Aorta (tissue), 5 donors: Measurements from ENCODE around the gene BCORL1. TPM values are rescaled to one million over a fixed set of nuclear protein-coding genes. Genes with fewer than 3 reads are reported as not detected.

Source experiments
- ATAC-seq: fragments of 200-7000 bp; cut with Tn5 transposase; one replicate; pipeline ENCODE4 v1.9.1; 2022; ENCODE audit warnings: moderate library complexity; ENCODE audit not compliant: low FRiP score
- DNase-seq, 2 donors: peaks; one replicate each; pipeline ENCODE4 v3.0.0-alpha.2; 2020
- H3K27ac ChIP-seq, 2 donors: one replicate each; pipeline ENCODE4 v1.5.1; 2013; ENCODE audit warnings: low read length in 2 of 2, mild to moderate bottlenecking in 2 of 2, moderate library complexity in 2 of 2, control low read depth in 1 of 2, inconsistent platforms in 1 of 2, low read depth in 1 of 2
- H3K27me3 ChIP-seq, 2 donors: one replicate each; pipeline ENCODE4 v1.6.1; 2013; ENCODE audit warnings: control low read depth in 1 of 2, low read length in 1 of 2, mild to moderate bottlenecking in 1 of 2, moderate library complexity in 1 of 2; ENCODE audit not compliant: insufficient read depth in 2 of 2, control insufficient read depth in 1 of 2
- H3K36me3 ChIP-seq, 2 donors: one replicate each; pipeline ENCODE4 v1.6.1; 2013; ENCODE audit warnings: control low read depth in 1 of 2, low read length in 1 of 2, mild to moderate bottlenecking in 1 of 2; ENCODE audit not compliant: insufficient read depth in 2 of 2, control insufficient read depth in 1 of 2
- H3K4me1 ChIP-seq, 2 donors: one replicate each; pipeline ENCODE4 v1.6.1; 2013; ENCODE audit warnings: low read length in 2 of 2, control low read depth in 1 of 2, mild to moderate bottlenecking in 1 of 2, moderate library complexity in 1 of 2; ENCODE audit not compliant: insufficient read depth in 2 of 2, control insufficient read depth in 1 of 2
- H3K4me3 ChIP-seq, 2 donors: one replicate each; pipeline ENCODE4 v1.5.1; 2013; ENCODE audit warnings: low read length in 2 of 2, control low read depth in 1 of 2, mild to moderate bottlenecking in 1 of 2
- H3K9me3 ChIP-seq: one replicate; pipeline ENCODE4 v1.6.1; 2013; ENCODE audit warnings: mild to moderate bottlenecking, low read length; ENCODE audit not compliant: control insufficient read depth
- WGBS, 2 donors: extraction: QIAGEN DNeasy Blood & Tissue Kit; methylation state at CpG; one replicate each; pipeline ENCODE4 v1.1.7; 2013; 5-methylcytosine and 5-hydroxymethylcytosine counted together
- intact Hi-C, 2 donors: fragments of 100-400 bp; cut with DNase I; formaldehyde crosslinking; loops; one replicate each; pipeline versions ENCODE4 v1.14.2 to v1.15.0; 2022
- polyA plus RNA-seq, 2 donors: library from polyadenylated mRNA; stranded (reverse); fragments of 200-250 nt; gene quantifications; one replicate each; pipeline ENCODE4 v1.2.3, GENCODE V29; 2013
- total RNA-seq, 2 donors: library from RNA; stranded (reverse); fragmentation: NEBNext Ultra II Directional; extraction: Animal tissue kit (Norgen Biotek cat#: 25700); gene quantifications; one replicate each; pipeline ENCODE4 v1.2.1, GENCODE V29; 2021
- donor health status: healthy with polysubstance abuse.
- donor health status: Bipolar disorder and iron deficiency.
- donor health status: DM: no; HTN: no; CAD: no.
- donor health status: DM: no; HTN: no; CAD: no.
- donor health status: DM: yes; HTN: yes; CAD: no.

BCORL1 gene
- total and polyA plus RNA-seq, 4 donors = 2.6 to 26.9 (median 13.2) TPM

GRCh38 chrX:130072345-130072740, 89.9 kb downstream of the BCORL1 start:
- intact Hi-C loops = loop anchor here in 1 of 2 donors (10.0 kb wide), 1 partner anchor 52 kb away; no protein-coding TSS in a partner anchor
- Histone ChIP-seq H3K36me3 (peaks cover 0 to 3% of the 10 kb centered on the region in 2 donors), H3K4me1 (no peaks in the 10 kb centered on the region), H3K27me3 (no peaks in the 10 kb centered on the region), H3K9me3 (no peaks in the 10 kb centered on the region), H3K4me3 (no peak overlapping the region), H3K27ac (no peak overlapping the region)
- ATAC-seq (no peak), DNase-seq (no peak)
- WGBS, 2 donors = 70 to 85% methylated on average over 10 of the region's 10 CpGs

- ATAC-seq (no peak), DNase-seq (no peak)
- intact Hi-C loops = loop anchor here in 1 of 2 donors (10.0 kb wide), 1 partner anchor 49 kb away; no protein-coding TSS in a partner anchor
- Histone ChIP-seq H3K4me3 (no peak overlapping the region), H3K4me1 (no peaks in the 10 kb centered on the region), H3K27ac (no peak overlapping the region), H3K9me3 (no peaks in the 10 kb centered on the region), H3K36me3 (peaks cover 0 to 3% of the 10 kb centered on the region in 2 donors), H3K27me3 (no peaks in the 10 kb centered on the region)
- 75 to 87% methylated on average over 4 of the region's 4 CpGs for WGBS, 2 donors
These were observed 93.3 kb downstream of the BCORL1 start for GRCh38 chrX:130075777-130076176.

GRCh38 chrX:130079824-130080406, 97.5 kb downstream of the BCORL1 start:
- no peak overlapping the region for H3K4me3 ChIP-seq
- intact Hi-C loops = loop anchor here (2.0 to 10.0 kb wide), 2 partner anchors 45 to 113 kb away; no protein-coding TSS in a partner anchor
- DNase-seq (no peak), ATAC-seq (peak; percentile 70)
- no peak overlapping the region for H3K27ac ChIP-seq
- no peaks in the 10 kb centered on the region for H3K9me3 ChIP-seq
- no peaks in the 10 kb centered on the region for H3K4me1 ChIP-seq
- WGBS, 2 donors = 30 to 37% methylated on average over 9 of the region's 9 CpGs
- H3K36me3 ChIP-seq = no peaks in the 10 kb centered on the region
- no peaks in the 10 kb centered on the region for H3K27me3 ChIP-seq

- Histone ChIP-seq H3K4me3 (no peak overlapping the region), H3K27me3 (no peaks in the 10 kb centered on the region), H3K27ac (no peak overlapping the region), H3K36me3 (no peaks in the 10 kb centered on the region), H3K4me1 (no peaks in the 10 kb centered on the region), H3K9me3 (no peaks in the 10 kb centered on the region)
- DNase-seq (no peak), ATAC-seq (no peak)
- 73 to 75% methylated on average over 7 of the region's 7 CpGs for WGBS, 2 donors
- intact Hi-C loops = loop anchor here in 1 of 2 donors (2.0 kb wide), 1 partner anchor 112 kb away; no protein-coding TSS in a partner anchor
These were observed 98.4 kb downstream of the BCORL1 start for GRCh38 chrX:130080791-130081367.

- Histone ChIP-seq H3K27ac (no peak overlapping the region), H3K4me3 (no peak overlapping the region), H3K36me3 (no peaks in the 10 kb centered on the region), H3K27me3 (no peaks in the 10 kb centered on the region), H3K9me3 (no peaks in the 10 kb centered on the region), H3K4me1 (no peaks in the 10 kb centered on the region)
- 10 to 42% methylated on average over 12 of the region's 12 CpGs for WGBS, 2 donors
- DNase-seq (no peak), ATAC-seq (no peak)
- intact Hi-C loops = loop anchor here in 1 of 2 donors (2.0 kb wide), 1 partner anchor 111 kb away; no protein-coding TSS in a partner anchor
These were observed 99.1 kb downstream of the BCORL1 start for GRCh38 chrX:130081421-130082045.

GRCh38 chrX:130082244-130083106, 100.0 kb downstream of the BCORL1 start:
- no peaks in the 10 kb centered on the region for H3K36me3 ChIP-seq
- WGBS, 2 donors = 71 to 78% methylated on average over 28 of the region's 28 CpGs
- H3K4me1 ChIP-seq = no peaks in the 10 kb centered on the region
- intact Hi-C loops = no loop called here
- ATAC-seq (peak; percentile 66), DNase-seq (peak; percentile 69 to 82)
- H3K4me3 ChIP-seq = no peak overlapping the region
- H3K27ac ChIP-seq = no peak overlapping the region
- no peaks in the 10 kb centered on the region for H3K27me3 ChIP-seq
- no peaks in the 10 kb centered on the region for H3K9me3 ChIP-seq

- H3K4me3 ChIP-seq = no peak overlapping the region
- no peak for ATAC-seq
- H3K4me1 ChIP-seq = no peaks in the 10 kb centered on the region
- WGBS, 2 donors = 67 to 80% methylated on average over 6 to 7 of the region's 7 CpGs
- H3K27ac ChIP-seq = no peak overlapping the region
- no peaks in the 10 kb centered on the region for H3K9me3 ChIP-seq
- intact Hi-C loops = no loop called here
- no peaks in the 10 kb centered on the region for H3K27me3 ChIP-seq
- H3K36me3 ChIP-seq = no peaks in the 10 kb centered on the region
- no peak for DNase-seq
These were observed 100.7 kb downstream of the BCORL1 start for GRCh38 chrX:130083107-130083490.

- H3K4me3 ChIP-seq = no peak overlapping the region
- no peaks in the 10 kb centered on the region for H3K9me3 ChIP-seq
- ATAC-seq (no peak), DNase-seq (no peak)
- WGBS, 2 donors = 81 to 87% methylated on average over 15 of the region's 15 CpGs
- no peak overlapping the region for H3K27ac ChIP-seq
- H3K36me3 ChIP-seq = no peaks in the 10 kb centered on the region
- no peaks in the 10 kb centered on the region for H3K27me3 ChIP-seq
- intact Hi-C loops = no loop called here
- no peaks in the 10 kb centered on the region for H3K4me1 ChIP-seq
These were observed 101.4 kb downstream of the BCORL1 start for GRCh38 chrX:130083656-130084382.
